ENCODE results near the gene ARHGAP15. TPM values are rescaled to one million over a fixed set of nuclear protein-coding genes. Genes with fewer than 3 reads are reported as not detected.

ARHGAP15 gene
- total RNA-seq, 4 donors from 2014 or later: 3.4 to 9.3 (median 6.4) TPM

DNA sequence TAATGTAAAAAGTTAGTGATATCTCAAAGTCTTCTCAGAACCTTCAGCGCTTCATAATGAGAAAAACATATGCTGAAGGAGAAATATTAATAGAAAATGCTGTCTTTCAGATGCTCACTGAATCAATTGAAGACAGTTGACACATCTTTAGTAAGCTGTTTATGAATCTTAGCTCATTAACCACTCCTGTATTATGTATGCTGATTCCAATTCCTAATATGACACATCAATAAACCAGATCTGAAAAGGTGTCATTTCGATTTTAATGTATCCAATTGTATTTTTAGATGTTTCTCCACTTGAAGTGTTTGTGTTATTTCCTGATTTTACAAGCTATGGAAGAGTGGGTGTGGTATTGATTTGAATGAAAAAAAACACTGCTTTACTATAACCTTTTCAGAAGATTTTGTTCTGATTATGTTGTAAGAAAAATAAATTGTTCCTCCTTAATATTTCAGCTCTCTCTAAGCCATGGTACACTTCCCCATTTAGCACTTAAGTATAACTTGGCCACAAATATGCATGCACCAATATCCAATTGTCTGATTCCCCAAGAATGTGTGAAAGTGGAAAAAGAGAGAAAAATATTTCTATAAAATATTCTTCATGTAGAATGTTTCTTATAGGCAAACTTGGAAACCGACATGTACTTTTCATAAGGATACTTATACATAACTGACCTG, 569.8 kb downstream of the ARHGAP15 start:
- no peak overlapping the region for H3K4me3 ChIP-seq
- H3K27ac ChIP-seq: no peak overlapping the region
- WGBS, 2 donors (ENCODE audit: low coverage in 1 of 2): 80 to 92% methylated on average over 3 of the region's 3 CpGs
- no peak for ATAC-seq
- TF ChIP-seq EP300 (IDR thresholded peaks at IDR 0.05) (no peak), POLR2A (IDR thresholded peaks at IDR 0.05) (no peak), POLR2AphosphoS5 (IDR thresholded peaks at IDR 0.05) (no peak)
- TF ChIP-seq, protein P1, sequence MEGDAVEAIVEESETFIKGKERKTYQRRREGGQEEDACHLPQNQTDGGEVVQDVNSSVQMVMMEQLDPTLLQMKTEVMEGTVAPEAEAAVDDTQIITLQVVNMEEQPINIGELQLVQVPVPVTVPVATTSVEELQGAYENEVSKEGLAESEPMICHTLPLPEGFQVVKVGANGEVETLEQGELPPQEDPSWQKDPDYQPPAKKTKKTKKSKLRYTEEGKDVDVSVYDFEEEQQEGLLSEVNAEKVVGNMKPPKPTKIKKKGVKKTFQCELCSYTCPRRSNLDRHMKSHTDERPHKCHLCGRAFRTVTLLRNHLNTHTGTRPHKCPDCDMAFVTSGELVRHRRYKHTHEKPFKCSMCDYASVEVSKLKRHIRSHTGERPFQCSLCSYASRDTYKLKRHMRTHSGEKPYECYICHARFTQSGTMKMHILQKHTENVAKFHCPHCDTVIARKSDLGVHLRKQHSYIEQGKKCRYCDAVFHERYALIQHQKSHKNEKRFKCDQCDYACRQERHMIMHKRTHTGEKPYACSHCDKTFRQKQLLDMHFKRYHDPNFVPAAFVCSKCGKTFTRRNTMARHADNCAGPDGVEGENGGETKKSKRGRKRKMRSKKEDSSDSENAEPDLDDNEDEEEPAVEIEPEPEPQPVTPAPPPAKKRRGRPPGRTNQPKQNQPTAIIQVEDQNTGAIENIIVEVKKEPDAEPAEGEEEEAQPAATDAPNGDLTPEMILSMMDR (IDR thresholded peaks at IDR 0.05): no peak
- no peaks in the 10 kb centered on the region for H3K36me3 ChIP-seq
- no peaks in the 10 kb centered on the region for H3K27me3 ChIP-seq
- H3K4me1 ChIP-seq: no peaks in the 10 kb centered on the region
- no peaks in the 10 kb centered on the region for H3K9me3 ChIP-seq

DNA sequence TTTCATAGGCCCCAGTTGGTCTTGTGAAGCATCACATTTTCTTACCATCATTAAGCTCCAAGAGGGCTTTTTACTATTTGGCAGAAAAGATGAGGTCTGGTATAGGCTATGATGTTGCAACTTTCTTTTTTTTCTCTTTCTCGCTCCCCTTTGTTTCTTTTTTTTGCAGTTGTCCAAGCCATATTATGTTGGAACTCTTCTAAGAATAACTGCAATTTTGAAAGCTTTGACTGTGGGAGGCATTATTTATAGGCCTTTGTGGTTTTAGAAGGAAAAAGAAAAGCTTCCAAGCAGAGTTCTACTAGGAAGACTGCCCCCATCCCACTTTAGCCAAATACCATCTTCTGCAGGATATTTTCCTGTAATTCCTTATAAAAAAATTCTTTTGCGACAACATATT, 571.6 kb downstream of the ARHGAP15 start:
- Histone ChIP-seq H3K4me3 (no peak overlapping the region), H3K36me3 (no peaks in the 10 kb centered on the region), H3K9me3 (no peaks in the 10 kb centered on the region), H3K27me3 (no peaks in the 10 kb centered on the region), H3K4me1 (no peaks in the 10 kb centered on the region), H3K27ac (no peak overlapping the region)
- 83 to 100% methylated on average over 1 of the region's 2 CpGs for WGBS, 2 donors (ENCODE audit: low coverage in 1 of 2)
- no peak for ATAC-seq
- no peak for TF ChIP-seq POLR2AphosphoS5 (IDR thresholded peaks at IDR 0.05)
- TF ChIP-seq POLR2A (IDR thresholded peaks at IDR 0.05): no peak

DNA sequence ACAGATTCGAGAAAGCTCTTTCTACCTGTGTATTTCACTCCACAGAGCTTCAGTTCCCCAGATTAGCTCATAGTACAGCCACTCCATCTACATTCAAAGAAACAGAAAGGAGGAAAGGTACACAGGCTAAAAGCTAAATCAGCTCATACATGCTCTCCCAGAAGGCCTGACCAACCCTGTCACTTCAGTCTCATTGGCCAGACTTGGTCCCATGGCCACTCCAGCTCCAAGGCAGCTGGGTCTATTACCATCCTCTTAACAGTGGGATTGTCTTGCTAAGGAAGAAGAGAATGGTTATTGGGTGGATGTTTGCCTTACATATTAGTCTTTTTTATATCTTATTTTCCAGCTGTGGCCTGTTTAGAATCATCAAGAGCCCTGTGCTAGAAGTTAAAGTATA, 572.6 kb downstream of the ARHGAP15 start:
- Histone ChIP-seq H3K4me3 (no peak overlapping the region), H3K27me3 (no peaks in the 10 kb centered on the region), H3K27ac (no peak overlapping the region), H3K36me3 (no peaks in the 10 kb centered on the region), H3K4me1 (no peaks in the 10 kb centered on the region), H3K9me3 (no peaks in the 10 kb centered on the region)
- no peak for ATAC-seq
- TF ChIP-seq, protein P1 (IDR thresholded peaks at IDR 0.05): no peak
- TF ChIP-seq POLR2AphosphoS5 (IDR thresholded peaks at IDR 0.05) (no peak), EP300 (IDR thresholded peaks at IDR 0.05) (no peak), POLR2A (IDR thresholded peaks at IDR 0.05) (no peak)
- WGBS, 2 donors (ENCODE audit: low coverage in 1 of 2): 80 to 100% methylated on average over 1 of the region's 1 CpG

DNA sequence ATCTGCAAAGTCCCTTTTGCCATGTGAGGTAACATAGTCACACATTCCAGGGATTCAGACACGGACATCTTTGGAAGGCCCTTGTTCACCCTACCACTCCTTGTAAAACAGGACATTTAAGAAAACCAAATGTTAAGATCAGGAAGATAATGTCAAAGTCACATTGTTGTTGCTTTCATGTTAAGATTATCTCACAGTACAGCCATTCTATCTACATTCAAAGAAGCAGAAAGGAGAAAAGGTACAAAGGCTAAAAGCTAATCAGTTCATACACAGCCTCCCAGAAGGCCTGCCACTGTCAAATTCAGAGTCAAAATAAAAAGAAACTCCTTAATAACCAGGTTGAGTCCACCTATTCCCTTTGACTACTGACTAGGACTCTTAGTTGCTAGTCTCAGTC, 573.7 kb downstream of the ARHGAP15 start:
- ATAC-seq: no peak
- Histone ChIP-seq H3K4me1 (no peaks in the 10 kb centered on the region), H3K4me3 (no peak overlapping the region), H3K27me3 (no peaks in the 10 kb centered on the region), H3K9me3 (no peaks in the 10 kb centered on the region), H3K27ac (no peak overlapping the region), H3K36me3 (no peaks in the 10 kb centered on the region)
- no peak for TF ChIP-seq EP300 (IDR thresholded peaks at IDR 0.05)
- TF ChIP-seq POLR2A (IDR thresholded peaks at IDR 0.05): no peak
- TF ChIP-seq, protein P1 (IDR thresholded peaks at IDR 0.05): no peak
- no peak for TF ChIP-seq POLR2AphosphoS5 (IDR thresholded peaks at IDR 0.05)
- 86 to 100% methylated on average over 1 of the region's 1 CpG for WGBS, 2 donors (ENCODE audit: low coverage in 1 of 2)

DNA sequence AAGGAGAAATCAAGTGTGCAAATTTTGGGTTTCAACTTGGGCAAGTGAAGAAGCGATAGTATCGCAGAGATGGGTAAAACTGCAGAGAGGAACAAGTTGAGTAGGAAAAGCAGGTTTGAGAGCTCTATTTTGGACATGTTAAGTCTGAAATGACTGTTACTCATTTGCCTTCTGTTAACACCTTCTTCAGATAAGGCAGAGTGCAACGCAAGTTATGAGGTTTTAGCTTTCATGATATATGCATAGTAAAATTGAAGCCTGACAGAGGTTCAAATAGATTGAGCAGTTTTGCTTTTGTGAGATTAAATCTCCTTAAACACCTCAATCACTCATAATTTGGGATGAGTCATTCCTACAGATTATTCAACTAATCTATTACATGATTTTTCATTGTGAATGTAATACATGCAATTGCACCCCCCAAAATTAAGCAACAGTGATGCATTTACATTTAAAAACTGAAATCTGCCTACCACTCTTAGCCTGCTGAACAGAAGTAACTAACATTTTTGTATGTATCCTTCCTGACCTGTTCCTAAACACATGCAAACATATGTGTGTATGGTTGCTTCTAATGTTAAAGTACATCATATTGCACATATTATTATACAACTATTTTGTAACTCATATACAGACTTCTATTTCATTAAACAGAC, 575.4 kb downstream of the ARHGAP15 start:
- ATAC-seq: no peak
- no peak overlapping the region for H3K27ac ChIP-seq
- TF ChIP-seq, protein P1 (IDR thresholded peaks at IDR 0.05): no peak
- TF ChIP-seq EP300 (IDR thresholded peaks at IDR 0.05): no peak
- TF ChIP-seq POLR2A (IDR thresholded peaks at IDR 0.05): no peak
- H3K4me1 ChIP-seq: no peaks in the 10 kb centered on the region
- no peaks in the 10 kb centered on the region for H3K36me3 ChIP-seq
- H3K4me3 ChIP-seq: no peak overlapping the region
- H3K27me3 ChIP-seq: no peaks in the 10 kb centered on the region
- H3K9me3 ChIP-seq: no peaks in the 10 kb centered on the region
- WGBS, 2 donors (ENCODE audit: low coverage in 1 of 2): 90 to 95% methylated on average over 3 of the region's 3 CpGs

All from gastroesophageal sphincter (tissue), 4 donors.